Ecto neural progenitor cell (in vitro differentiated cells): ENCODE data around the gene CCDC91.
"Not testable (repeated sequence)": the region's sequence is repeated elsewhere in the genome, so short reads cannot be mapped to it uniquely, and the experiment has no call there.

Source experiments
- DNase-seq: peaks from one replicate; pipeline ENCODE4 v3.0.0-alpha.2; 2018; ENCODE audit warnings: low spot score

CCDC91 gene

GRCh38 chr12:28180786-28181185 lies 9.5 kb upstream of the CCDC91 start:
- DNase-seq = no peak

- DNase-seq = no peak
Measured at GRCh38 chr12:28184375-28184774, 5.9 kb upstream of the CCDC91 start.

GRCh38 chr12:28186500-28186899 lies 3.8 kb upstream of the CCDC91 start:
- DNase-seq = no peak

GRCh38 chr12:28189784-28190320 lies 404 bp upstream of the CCDC91 start:
- DNase-seq = no peak

GRCh38 chr12:28191051-28192048 lies 1.1 kb downstream of the CCDC91 start:
- DNase-seq = no peak

GRCh38 chr12:28192125-28192524 lies 1.9 kb downstream of the CCDC91 start:
- no peak for DNase-seq

GRCh38 chr12:28194621-28195020 lies 4.4 kb downstream of the CCDC91 start:
- not testable (repeated sequence) for DNase-seq

GRCh38 chr12:28201136-28201535 lies 10.9 kb downstream of the CCDC91 start:
- DNase-seq = not testable (repeated sequence)

GRCh38 chr12:28202374-28203130 lies 12.3 kb downstream of the CCDC91 start:
- no peak for DNase-seq

GRCh38 chr12:28209782-28210181 lies 19.5 kb downstream of the CCDC91 start:
- DNase-seq = no peak

GRCh38 chr12:28212182-28212581 lies 21.9 kb downstream of the CCDC91 start:
- DNase-seq = no peak

GRCh38 chr12:28215021-28215420 lies 24.8 kb downstream of the CCDC91 start:
- no peak for DNase-seq

- no peak for DNase-seq
Measured at GRCh38 chr12:28216016-28216415, 25.8 kb downstream of the CCDC91 start.

- DNase-seq = no peak
Measured at GRCh38 chr12:28217805-28218204, 27.5 kb downstream of the CCDC91 start.

GRCh38 chr12:28218875-28219274 lies 28.6 kb downstream of the CCDC91 start:
- no peak for DNase-seq

- no peak for DNase-seq
Measured at GRCh38 chr12:28219827-28220226, 29.6 kb downstream of the CCDC91 start.

GRCh38 chr12:28222081-28222700 lies 31.9 kb downstream of the CCDC91 start:
- DNase-seq = no peak

GRCh38 chr12:28223025-28223554 lies 32.8 kb downstream of the CCDC91 start:
- no peak for DNase-seq

GRCh38 chr12:28223858-28224257 lies 33.6 kb downstream of the CCDC91 start:
- DNase-seq = no peak

- no peak for DNase-seq
Measured at GRCh38 chr12:28226705-28227104, 36.4 kb downstream of the CCDC91 start.

GRCh38 chr12:28227251-28227650 lies 37.0 kb downstream of the CCDC91 start:
- no peak for DNase-seq

- DNase-seq = no peak
Measured at GRCh38 chr12:28231248-28231647, 41.0 kb downstream of the CCDC91 start.
